Central memory CD8-positive, alpha-beta T cell (primary cell): ENCODE results near the gene MS4A15.
A peak's percentile ranks its signal among the peaks of the same experiment; 100 is the strongest.
"Not testable (repeated sequence)": the region's sequence is repeated elsewhere in the genome, so short reads cannot be mapped to it uniquely, and the experiment has no call there.

Experiments used
- ATAC-seq: fragments of 150-1000 bp; cut with Tn5 transposase; replicated peaks from 2 replicates; pipeline ENCODE4 v1.10.0; 2022; ENCODE audit warnings: mild to moderate bottlenecking, moderate FRiP score, moderate number of reproducible peaks; ENCODE audit not compliant: poor library complexity, severe bottlenecking; ENCODE audit errors: extremely low read depth
- DNase-seq, 2 donors: peaks; one replicate each; pipeline ENCODE4 v3.0.0; 2021; ENCODE audit warnings: low spot score in 2 of 2
- H3K27ac Mint-ChIP-seq: one replicate; pipeline ENCODE4 v1.8.0; 2022; ENCODE audit warnings: low read depth, mild to moderate bottlenecking, moderate library complexity, mixed read lengths
- H3K27me3 Mint-ChIP-seq: one replicate; pipeline ENCODE4 v1.8.0; 2022; ENCODE audit warnings: mixed read lengths
- H3K36me3 Mint-ChIP-seq: one replicate; pipeline ENCODE4 v1.8.0; 2022; ENCODE audit warnings: mild to moderate bottlenecking, moderate library complexity, mixed read lengths; ENCODE audit not compliant: insufficient read depth
- H3K4me1 Mint-ChIP-seq: one replicate; pipeline ENCODE4 v1.8.0; 2022; ENCODE audit warnings: mixed read lengths
- H3K4me3 Mint-ChIP-seq: one replicate; pipeline ENCODE4 v1.8.0; 2022; ENCODE audit warnings: mild to moderate bottlenecking, moderate library complexity, mixed read lengths
- H3K9me3 Mint-ChIP-seq: one replicate; pipeline ENCODE4 v1.8.0; 2022; ENCODE audit warnings: mixed read lengths

MS4A15 gene, protein sequence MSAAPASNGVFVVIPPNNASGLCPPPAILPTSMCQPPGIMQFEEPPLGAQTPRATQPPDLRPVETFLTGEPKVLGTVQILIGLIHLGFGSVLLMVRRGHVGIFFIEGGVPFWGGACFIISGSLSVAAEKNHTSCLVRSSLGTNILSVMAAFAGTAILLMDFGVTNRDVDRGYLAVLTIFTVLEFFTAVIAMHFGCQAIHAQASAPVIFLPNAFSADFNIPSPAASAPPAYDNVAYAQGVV

DNA sequence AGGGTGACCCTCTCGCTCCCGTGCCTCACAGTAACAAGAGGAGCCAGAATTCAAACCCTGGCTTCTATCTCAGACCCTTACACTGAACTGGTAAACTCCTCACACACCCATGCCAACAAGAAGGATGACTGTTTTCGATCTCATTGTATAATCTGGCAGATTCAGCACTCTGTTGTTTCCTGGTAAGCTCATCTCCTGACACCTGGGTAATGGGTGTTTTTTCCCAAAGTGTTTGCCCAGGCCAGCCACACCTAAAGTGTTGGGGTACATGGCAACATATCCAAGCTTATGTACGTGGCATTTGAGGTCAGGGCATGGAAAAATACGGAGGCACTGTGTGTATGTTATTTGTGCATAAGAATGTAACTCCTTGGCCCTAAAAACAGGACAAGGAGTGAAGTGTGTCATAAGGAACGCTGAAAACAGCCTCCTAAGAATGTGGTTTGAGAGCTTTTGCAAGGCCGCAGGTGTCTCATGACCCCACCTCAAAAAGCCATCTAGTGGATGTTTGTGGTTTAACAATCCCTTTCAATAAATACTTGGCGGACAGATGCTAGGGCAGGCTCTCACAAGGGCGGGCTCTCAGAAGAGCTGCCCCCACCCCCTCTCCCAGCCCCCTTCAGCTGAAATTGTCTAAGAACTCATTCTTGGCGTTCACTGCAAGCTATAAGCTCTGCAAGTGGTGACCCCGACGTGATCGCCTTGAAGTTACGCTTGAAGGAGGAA, at the start of gene MS4A15:
TSS of gene MS4A15 (plus strand) at position 561 of the 726 bp plus-strand sequence. CDS start 6,867 bp downstream, outside the sequence.
- no peak within 1 kb of the TSS for H3K27ac Mint-ChIP-seq
- H3K4me3 Mint-ChIP-seq: no peak within 1 kb of the TSS
- DNase-seq (no peak), ATAC-seq (no peak)
- no peaks in the 10 kb centered on the region for H3K36me3 Mint-ChIP-seq
- peaks cover 76% of the 10 kb centered on the region for H3K27me3 Mint-ChIP-seq
- H3K9me3 Mint-ChIP-seq: no peaks in the 10 kb centered on the region
- H3K4me1 Mint-ChIP-seq: no peaks in the 10 kb centered on the region

DNA sequence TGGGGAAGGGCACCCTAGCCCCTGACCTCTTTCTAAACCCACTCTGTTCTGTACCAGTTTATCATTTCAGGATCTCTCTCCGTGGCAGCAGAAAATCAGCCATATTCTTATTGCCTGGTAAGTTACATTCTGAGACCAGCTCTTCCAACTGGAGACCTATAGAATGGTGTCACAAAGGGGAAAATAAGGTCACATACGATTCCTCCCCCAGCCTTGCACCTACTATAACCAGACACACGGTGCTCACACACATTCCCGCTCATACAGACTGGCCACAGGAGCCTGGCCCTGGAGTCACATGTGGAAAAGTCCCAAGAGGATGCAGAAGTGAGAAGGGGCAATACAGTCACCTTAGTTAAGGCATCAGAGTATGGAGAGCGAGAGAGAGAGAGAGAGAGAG, 49.7 kb upstream of the MS4A15 start:
- Mint-ChIP-seq H3K4me1 (no peaks in the 10 kb centered on the region), H3K27me3 (peaks cover 18% of the 10 kb centered on the region), H3K4me3 (no peak overlapping the region), H3K9me3 (no peaks in the 10 kb centered on the region), H3K27ac (no peak overlapping the region), H3K36me3 (no peaks in the 10 kb centered on the region)
- DNase-seq (no peak), ATAC-seq (no peak)

GRCh38 chr11:60710482-60710881, 46.2 kb upstream of the MS4A15 start:
- Mint-ChIP-seq H3K36me3 (no peaks in the 10 kb centered on the region), H3K27ac (no peak overlapping the region), H3K9me3 (no peaks in the 10 kb centered on the region), H3K27me3 (peaks cover 23% of the 10 kb centered on the region), H3K4me3 (no peak overlapping the region), H3K4me1 (no peaks in the 10 kb centered on the region)
- ATAC-seq (no peak), DNase-seq (no peak)

- H3K4me1 Mint-ChIP-seq: no peaks in the 10 kb centered on the region
- no peaks in the 10 kb centered on the region for H3K36me3 Mint-ChIP-seq
- H3K9me3 Mint-ChIP-seq: no peaks in the 10 kb centered on the region
- ATAC-seq (no peak), DNase-seq (no peak)
- peaks cover 26% of the 10 kb centered on the region for H3K27me3 Mint-ChIP-seq
- H3K27ac Mint-ChIP-seq: no peak overlapping the region
- H3K4me3 Mint-ChIP-seq: no peak overlapping the region
These were observed 45.4 kb upstream of the MS4A15 start for GRCh38 chr11:60711276-60711675.

GRCh38 chr11:60713423-60713822, 43.2 kb upstream of the MS4A15 start:
- H3K27me3 Mint-ChIP-seq: peaks cover 19% of the 10 kb centered on the region
- H3K9me3 Mint-ChIP-seq, DNase-seq, ATAC-seq, H3K4me1 Mint-ChIP-seq, H3K36me3 Mint-ChIP-seq, H3K4me3 Mint-ChIP-seq, H3K27ac Mint-ChIP-seq: not testable (repeated sequence)

DNA sequence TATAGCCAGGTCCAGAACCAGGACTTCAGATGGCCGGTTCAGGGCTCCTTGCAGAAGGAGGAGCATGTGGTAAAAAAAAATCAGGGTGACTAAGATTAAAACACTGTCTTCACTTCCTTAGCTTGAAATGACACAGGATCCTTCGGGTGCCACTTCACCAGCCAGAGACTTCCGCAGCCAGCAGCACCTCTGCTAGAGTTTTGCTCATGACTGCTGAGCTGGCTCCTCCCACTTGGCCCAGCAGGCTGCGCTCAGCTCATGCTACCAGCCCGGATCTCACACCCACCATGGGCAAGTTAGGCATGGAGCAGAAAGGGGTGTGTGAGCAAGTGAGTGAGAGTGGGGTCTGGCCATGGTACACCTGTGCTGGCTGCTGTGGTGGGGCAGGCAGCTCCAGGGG, 38.7 kb upstream of the MS4A15 start:
- H3K9me3 Mint-ChIP-seq: no peaks in the 10 kb centered on the region
- ATAC-seq (peak; percentile 94), DNase-seq (peak in 1 of 2 donors; percentile 49)
- H3K27me3 Mint-ChIP-seq: peaks cover 25% of the 10 kb centered on the region
- peaks cover 7% of the 10 kb centered on the region for H3K4me1 Mint-ChIP-seq
- H3K27ac Mint-ChIP-seq: no peak overlapping the region
- peak overlapping the region; percentile 31 for H3K4me3 Mint-ChIP-seq
- H3K36me3 Mint-ChIP-seq: no peaks in the 10 kb centered on the region

GRCh38 chr11:60718524-60719316, 37.9 kb upstream of the MS4A15 start:
- Mint-ChIP-seq H3K9me3 (no peaks in the 10 kb centered on the region), H3K27me3 (peaks cover 30% of the 10 kb centered on the region), H3K36me3 (no peaks in the 10 kb centered on the region), H3K4me1 (peaks cover 7% of the 10 kb centered on the region), H3K27ac (no peak overlapping the region), H3K4me3 (no peak overlapping the region)
- DNase-seq: no peak
- no peak for ATAC-seq

- Mint-ChIP-seq H3K4me3 (no peak overlapping the region), H3K27me3 (peaks cover 27% of the 10 kb centered on the region), H3K9me3 (no peaks in the 10 kb centered on the region), H3K36me3 (no peaks in the 10 kb centered on the region), H3K4me1 (peaks cover 7% of the 10 kb centered on the region), H3K27ac (no peak overlapping the region)
- DNase-seq (no peak), ATAC-seq (no peak)
These were observed 37.3 kb upstream of the MS4A15 start for GRCh38 chr11:60719391-60719790.

DNA sequence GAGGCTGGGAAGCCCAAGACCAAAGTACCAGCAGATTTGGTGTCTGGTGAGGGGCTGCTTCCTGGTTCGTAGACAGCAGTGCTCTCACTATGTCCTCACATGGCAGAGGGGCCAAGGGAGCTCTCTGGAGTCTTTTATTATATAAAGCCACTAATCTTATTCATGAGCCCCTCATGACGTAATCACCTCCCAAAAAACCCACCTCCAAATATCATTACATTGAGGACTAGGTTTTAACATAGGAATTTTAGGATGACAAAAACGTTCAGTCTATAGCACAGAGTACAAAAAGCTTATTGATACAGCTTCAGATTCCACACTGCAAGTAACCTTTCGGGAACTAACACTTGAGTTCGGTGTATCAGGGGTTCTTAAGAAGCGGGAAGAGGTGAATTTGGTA, 36.2 kb upstream of the MS4A15 start:
- Mint-ChIP-seq H3K27me3 (peaks cover 18% of the 10 kb centered on the region), H3K4me1 (peaks cover 7% of the 10 kb centered on the region), H3K27ac (no peak overlapping the region), H3K4me3 (no peak overlapping the region), H3K9me3 (no peaks in the 10 kb centered on the region), H3K36me3 (no peaks in the 10 kb centered on the region)
- no peak for DNase-seq
- ATAC-seq: no peak

DNA sequence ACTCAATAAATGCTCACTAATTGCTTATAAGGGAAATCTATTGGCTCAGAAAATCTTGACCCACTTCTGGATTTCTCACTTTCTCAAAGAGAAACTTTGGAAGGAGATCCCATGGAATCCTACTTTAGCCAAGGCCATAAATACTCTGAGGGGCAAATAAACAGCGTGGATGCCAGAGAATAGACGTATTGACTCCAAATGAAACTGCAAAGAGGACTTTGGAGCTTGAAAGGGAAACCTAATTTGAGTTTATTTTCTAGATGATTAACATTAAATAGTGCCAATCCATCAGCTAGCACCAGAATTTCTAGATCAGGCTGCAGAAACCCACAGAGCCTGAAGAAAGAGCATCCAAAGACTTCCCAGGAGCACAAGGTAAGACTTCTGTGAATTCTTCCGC, 32.2 kb upstream of the MS4A15 start, which contains the start of gene MS4A18:
TSS of gene MS4A18 (plus strand) at position 301 of the 400 bp plus-strand sequence.
- Mint-ChIP-seq H3K9me3 (no peaks in the 10 kb centered on the region), H3K4me3 (no peak within 1 kb of the TSS), H3K27me3 (peaks cover 37% of the 10 kb centered on the region)

DNA sequence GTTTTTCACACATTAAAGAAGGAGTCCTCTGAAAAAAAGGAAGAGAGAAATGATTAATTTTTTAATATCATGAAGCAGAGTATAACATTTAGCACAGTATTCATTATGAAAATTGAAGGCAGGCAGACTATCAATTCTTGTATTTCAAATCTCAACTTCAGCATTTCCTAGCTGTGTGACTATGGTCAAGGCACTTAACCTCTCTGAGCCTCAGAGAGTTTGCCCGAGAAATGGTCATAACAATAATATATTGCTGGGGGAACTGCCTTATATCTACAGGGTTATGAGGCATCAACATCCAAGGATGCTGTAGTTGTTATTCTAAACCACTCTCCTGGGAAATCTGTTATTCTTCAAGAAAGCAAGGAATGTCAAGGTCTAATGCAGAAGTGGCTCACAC, 31.1 kb upstream of the MS4A15 start:
- H3K9me3 Mint-ChIP-seq: no peaks in the 10 kb centered on the region
- no peaks in the 10 kb centered on the region for H3K4me1 Mint-ChIP-seq
- H3K27me3 Mint-ChIP-seq: peaks cover 48% of the 10 kb centered on the region
- DNase-seq (no peak), ATAC-seq (no peak)
- H3K27ac Mint-ChIP-seq: no peak overlapping the region
- H3K4me3 Mint-ChIP-seq: no peak overlapping the region
- no peaks in the 10 kb centered on the region for H3K36me3 Mint-ChIP-seq

More for the DNA sequence above, 32.2 kb upstream of the MS4A15 start, which contains the start of gene MS4A18:
- Mint-ChIP-seq H3K4me1 (no peaks in the 10 kb centered on the region), H3K36me3 (no peaks in the 10 kb centered on the region), H3K27ac (no peak within 1 kb of the TSS)
- DNase-seq (no peak), ATAC-seq (no peak)

DNA sequence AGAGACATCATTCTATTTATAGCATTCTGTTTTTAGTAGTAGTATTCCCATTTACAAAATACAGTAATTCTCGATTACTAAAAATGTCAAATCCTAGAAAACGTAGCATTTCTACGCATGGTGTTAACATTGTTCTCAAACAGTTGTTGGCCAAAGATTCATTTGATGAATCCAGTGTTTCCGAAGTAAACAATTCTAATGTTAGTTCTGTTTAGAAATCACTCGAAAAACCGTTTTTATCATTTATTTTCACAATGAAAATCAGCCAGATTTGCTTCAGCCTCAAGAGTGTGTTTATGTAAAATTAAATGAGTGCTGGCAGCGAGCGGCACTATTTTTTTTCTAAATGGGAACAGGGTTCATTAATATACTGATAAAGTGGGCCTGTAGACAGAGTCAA, 25.1 kb upstream of the MS4A15 start:
- ATAC-seq (no peak), DNase-seq (no peak)
- H3K27ac Mint-ChIP-seq: no peak overlapping the region
- peaks cover 56% of the 10 kb centered on the region for H3K27me3 Mint-ChIP-seq
- no peaks in the 10 kb centered on the region for H3K4me1 Mint-ChIP-seq
- no peak overlapping the region for H3K4me3 Mint-ChIP-seq
- H3K9me3 Mint-ChIP-seq: no peaks in the 10 kb centered on the region
- H3K36me3 Mint-ChIP-seq: no peaks in the 10 kb centered on the region
